Common myeloid progenitor, CD34-positive (primary cell): Measurements from ENCODE around the gene TAS2R39.

Source experiments
- CTCF ChIA-PET: fragments of 350-600 bp; sonication (Branson Sonifier 250); formaldehyde crosslinking; loops from one replicate; lab custom pipeline; 2021; ENCODE audit warnings: antibody characterized with exemption; lab: Charles Lee
- POLR2A ChIA-PET: fragments of 350-600 bp; sonication (Branson Sonifier 250); formaldehyde crosslinking; loops from one replicate; lab custom pipeline; 2021; ENCODE audit warnings: antibody characterized with exemption; lab: Charles Lee
- DNase-seq, 3 donors: peaks; one replicate each; pipeline versions ENCODE4 v3.0.0 to v3.0.0-alpha.2; 2013
- H3K27ac ChIP-seq, 2 experiments: 1 replicate in 1 of 2; 2 replicates in 1 of 2; pipeline ENCODE4 v1.7.0; 2013; ENCODE audit warnings: inconsistent platforms in 2 of 2, low read length in 2 of 2, mild to moderate bottlenecking in 2 of 2, low read depth in 1 of 2, moderate library complexity in 1 of 2; ENCODE audit not compliant: severe bottlenecking in 2 of 2, insufficient read depth in 1 of 2, poor library complexity in 1 of 2
- H3K27me3 ChIP-seq, 5 experiments: replicated peaks in 2 of 5; 1 replicate in 3 of 5; 2 replicates in 2 of 5; pipeline versions ENCODE4 v1.6.1 to v1.7.0; 2013; ENCODE audit warnings: low read length in 4 of 5, mild to moderate bottlenecking in 2 of 5, moderate library complexity in 2 of 5, inconsistent platforms in 1 of 5; ENCODE audit not compliant: insufficient read depth in 5 of 5, control insufficient read depth in 4 of 5
- H3K36me3 ChIP-seq, 4 experiments: 1 replicate in 2 of 4; 2 replicates in 2 of 4; pipeline versions ENCODE4 v1.6.1 to v1.7.0; 2013; ENCODE audit warnings: low read length in 3 of 4, control low read depth in 1 of 4, mild to moderate bottlenecking in 1 of 4; ENCODE audit not compliant: control insufficient read depth in 4 of 4, insufficient read depth in 4 of 4
- H3K4me1 ChIP-seq, 4 experiments: 1 replicate in 3 of 4; 2 replicates in 1 of 4; pipeline versions ENCODE4 v1.6.1 to v1.7.1; 2013; ENCODE audit warnings: low read length in 3 of 4, mild to moderate bottlenecking in 3 of 4, control low read depth in 1 of 4, inconsistent platforms in 1 of 4, moderate library complexity in 1 of 4; ENCODE audit not compliant: control insufficient read depth in 4 of 4, insufficient read depth in 4 of 4; ENCODE audit errors: control extremely low read depth in 1 of 4
- H3K4me3 ChIP-seq, 7 experiments: 1 replicate in 4 of 7; 2 replicates in 3 of 7; pipeline versions ENCODE4 v1.5.1 to v1.7.0; 2013; ENCODE audit warnings: mild to moderate bottlenecking in 7 of 7, low read length in 6 of 7, moderate library complexity in 6 of 7, inconsistent platforms in 2 of 7, low read depth in 2 of 7, control low read depth in 1 of 7; ENCODE audit not compliant: insufficient read depth in 4 of 7, control insufficient read depth in 1 of 7; ENCODE audit errors: extremely low read depth in 1 of 7
- H3K9me3 ChIP-seq, 5 experiments: 1 replicate in 4 of 5; 2 replicates in 1 of 5; pipeline versions ENCODE4 v1.6.1 to v1.7.1; 2013; ENCODE audit warnings: low read length in 4 of 5, mild to moderate bottlenecking in 2 of 5, inconsistent platforms in 1 of 5, low read depth in 1 of 5, moderate library complexity in 1 of 5; ENCODE audit not compliant: control insufficient read depth in 4 of 5, insufficient read depth in 2 of 5; ENCODE audit errors: control extremely low read depth in 1 of 5
- WGBS: methylation state at CpG from one replicate; pipeline ENCODE4 v1.1.5; 2013; ENCODE audit not compliant: insufficient coverage; 5-methylcytosine and 5-hydroxymethylcytosine counted together

Gene TAS2R39

GRCh38 chr7:143222782-143223181 is 39.6 kb downstream of the TAS2R39 start:
- POLR2A ChIA-PET, result no interaction called here
- Histone ChIP-seq H3K4me1 (peaks cover 0 to 11% (median 3%) of the 10 kb centered on the region in 4 experiments), H3K9me3 (no peaks in the 10 kb centered on the region), H3K36me3 (no peaks in the 10 kb centered on the region), H3K4me3 (peak overlapping the region in 1 of 7 experiments; percentile 8), H3K27me3 (no peaks in the 10 kb centered on the region), H3K27ac (no peak overlapping the region)
- CTCF ChIA-PET, result interaction anchor here (0.9 to 11.5 kb wide), 5 partner anchors 7 to 212 kb away, joined by 3 to 326 read pairs (median 6); no protein-coding TSS in a partner anchor
- peak; percentile 33 to 87 (median 84) for DNase-seq
- WGBS, result 8% methylated on average over 5 of the region's 7 CpGs

DNA sequence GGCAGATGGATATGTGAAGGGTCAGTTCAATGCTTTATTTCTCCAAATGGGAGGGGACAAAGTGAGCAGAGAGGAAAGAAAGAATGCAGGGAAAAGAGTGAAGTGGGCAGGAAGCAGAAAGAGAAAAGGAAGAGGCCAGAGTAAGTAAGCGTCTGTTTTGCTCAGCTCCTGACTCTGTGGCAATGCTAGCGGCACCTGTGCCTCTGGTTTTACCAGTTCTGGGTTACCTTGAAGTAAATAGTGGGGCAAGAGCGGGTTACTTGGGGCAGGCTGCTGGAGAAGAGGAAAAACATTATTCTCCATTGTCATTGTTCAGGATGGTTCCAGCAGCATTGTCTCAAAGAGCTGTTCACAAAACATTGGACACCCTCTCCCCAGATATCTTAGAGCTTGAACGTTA is 40.6 kb downstream of the TAS2R39 start:
- Histone ChIP-seq H3K27ac (no peak overlapping the region), H3K9me3 (no peaks in the 10 kb centered on the region), H3K27me3 (no peaks in the 10 kb centered on the region), H3K36me3 (no peaks in the 10 kb centered on the region), H3K4me3 (no peak overlapping the region), H3K4me1 (peaks cover 0 to 11% (median 3%) of the 10 kb centered on the region in 4 experiments)
- DNase-seq, result no peak
- CTCF ChIA-PET, result interaction anchor here (1.0 to 11.5 kb wide), 5 partner anchors 8 to 329 kb away, joined by 3 to 326 read pairs (median 6); no protein-coding TSS in a partner anchor
- POLR2A ChIA-PET, result no interaction called here
- WGBS, result 92% methylated on average over 3 of the region's 4 CpGs

GRCh38 chr7:143225047-143225446 is 41.8 kb downstream of the TAS2R39 start:
- no peaks in the 10 kb centered on the region for H3K27me3 ChIP-seq
- DNase-seq, result no peak
- no peak overlapping the region for H3K27ac ChIP-seq
- ChIA-PET POLR2A (no interaction called here), CTCF (interaction anchor here (2.6 to 11.5 kb wide), 2 partner anchors 10 to 214 kb away, joined by 12 to 326 read pairs; no protein-coding TSS in a partner anchor)
- no peaks in the 10 kb centered on the region for H3K9me3 ChIP-seq
- 100% methylated on average over 1 of the region's 5 CpGs for WGBS
- H3K4me1 ChIP-seq, result peaks cover 0 to 11% (median 3%) of the 10 kb centered on the region in 4 experiments
- H3K36me3 ChIP-seq, result no peaks in the 10 kb centered on the region
- no peak overlapping the region for H3K4me3 ChIP-seq

GRCh38 chr7:143227806-143228205 is 44.6 kb downstream of the TAS2R39 start:
- Histone ChIP-seq H3K27me3 (no peaks in the 10 kb centered on the region), H3K27ac (no peak overlapping the region), H3K4me1 (peaks cover 0 to 4% (median 0%) of the 10 kb centered on the region in 4 experiments), H3K4me3 (no peak overlapping the region), H3K36me3 (no peaks in the 10 kb centered on the region), H3K9me3 (no peaks in the 10 kb centered on the region)
- WGBS, result 92% methylated on average over 1 of the region's 1 CpG
- no peak for DNase-seq
- POLR2A ChIA-PET, result no interaction called here
- CTCF ChIA-PET, result interaction anchor here (4.6 kb wide), 1 partner anchor 12 kb away, joined by 23 read pairs; no protein-coding TSS in a partner anchor

DNA sequence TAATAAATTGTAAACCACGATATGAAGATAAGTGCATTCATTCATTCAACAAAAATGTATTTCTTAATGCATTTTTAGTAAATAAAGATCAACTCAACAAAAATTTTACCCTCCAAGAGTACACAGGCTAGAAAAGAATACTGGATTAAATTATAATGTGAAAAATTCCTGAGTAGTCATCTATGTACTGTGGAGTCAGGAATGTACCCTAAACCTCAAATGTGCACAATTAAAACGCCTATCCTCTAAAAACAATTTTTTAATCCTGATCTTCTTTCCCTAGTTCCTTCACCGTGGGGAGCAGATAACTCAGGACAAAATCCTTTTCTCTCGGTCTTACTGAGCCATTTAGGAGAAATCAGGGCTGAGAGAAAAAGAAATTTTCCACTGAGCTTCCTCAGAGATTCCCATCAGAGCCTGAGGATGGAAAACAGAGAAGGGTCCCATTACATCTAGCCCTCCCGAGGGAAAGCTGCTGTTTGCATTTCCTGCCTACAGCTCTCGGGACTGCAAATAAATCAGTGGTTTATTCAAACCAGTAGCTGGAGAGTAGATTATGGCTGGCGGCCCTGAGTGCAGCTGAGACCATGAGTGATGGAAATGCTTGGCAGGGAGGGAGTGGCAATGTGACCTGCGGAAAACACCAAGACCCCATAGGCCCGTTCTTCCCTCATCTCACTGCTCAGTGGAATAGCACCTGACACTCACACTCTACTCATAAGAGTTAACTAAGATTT is 46.0 kb downstream of the TAS2R39 start:
- POLR2A ChIA-PET, result no interaction called here
- WGBS, result 78% methylated on average over 5 of the region's 9 CpGs

DNA sequence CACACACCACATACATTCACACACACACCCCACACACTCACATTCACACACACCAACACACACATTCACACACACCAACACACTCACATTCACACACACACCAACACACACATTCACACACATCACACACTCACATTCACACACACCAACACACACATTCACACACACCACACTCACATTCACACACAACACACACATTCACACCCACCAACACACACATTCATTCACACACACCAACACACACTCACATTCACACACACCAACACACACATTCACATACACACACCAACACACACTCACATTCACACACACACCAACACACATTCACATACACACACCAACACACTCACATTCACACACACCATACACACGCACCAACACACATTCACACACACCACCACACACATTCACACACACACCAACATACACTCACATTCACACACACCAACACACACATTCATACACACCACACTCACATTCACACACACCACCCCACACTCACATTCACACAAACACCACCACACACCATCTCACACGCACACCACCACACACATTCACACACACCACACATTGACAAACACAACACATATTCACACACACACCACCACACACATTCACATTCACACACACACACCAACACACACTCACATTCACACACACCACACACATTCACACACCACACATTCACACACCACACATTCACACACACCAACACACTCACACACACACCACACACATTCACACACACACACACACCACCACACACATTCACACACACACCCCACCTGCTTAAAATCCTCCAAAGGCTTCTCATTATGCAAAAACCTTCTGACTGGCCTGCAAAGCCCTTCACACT is 47.6 kb downstream of the TAS2R39 start:
- no peak for DNase-seq
- POLR2A ChIA-PET, result no interaction called here
- Histone ChIP-seq H3K4me3 (no peak overlapping the region), H3K4me1 (no peaks in the 10 kb centered on the region), H3K27me3 (no peaks in the 10 kb centered on the region), H3K36me3 (no peaks in the 10 kb centered on the region), H3K27ac (no peak overlapping the region), H3K9me3 (peaks cover 0 to 2% (median 0%) of the 10 kb centered on the region in 5 experiments)
- CTCF ChIA-PET, result interaction anchor here (1.2 to 4.6 kb wide), 3 partner anchors 9 to 16 kb away, joined by 5 to 23 read pairs (median 11); no protein-coding TSS in a partner anchor
- 94% methylated on average over 2 of the region's 2 CpGs for WGBS

More for the DNA sequence above, 46.0 kb downstream of the TAS2R39 start:
- H3K27ac ChIP-seq, result no peak overlapping the region
- DNase-seq, result no peak
- H3K36me3 ChIP-seq, result no peaks in the 10 kb centered on the region
- H3K4me3 ChIP-seq, result no peak overlapping the region
- CTCF ChIA-PET, result interaction anchor here (1.1 to 4.6 kb wide), 4 partner anchors 11 to 220 kb away, joined by 3 to 23 read pairs (median 4); no protein-coding TSS in a partner anchor
- H3K27me3 ChIP-seq, result no peaks in the 10 kb centered on the region
- no peaks in the 10 kb centered on the region for H3K9me3 ChIP-seq
- no peaks in the 10 kb centered on the region for H3K4me1 ChIP-seq
